SKM-1 (cell line): Measurements from ENCODE around the gene LRCH4.
A peak's percentile ranks its signal among the peaks of the same experiment; 100 is the strongest.

Experiments
- DNase-seq: peaks from one replicate; lab custom pipeline; 2025; ENCODE audit not compliant: unreplicated experiment; lab: John Stamatoyannopoulos, UW

LRCH4 gene

DNA sequence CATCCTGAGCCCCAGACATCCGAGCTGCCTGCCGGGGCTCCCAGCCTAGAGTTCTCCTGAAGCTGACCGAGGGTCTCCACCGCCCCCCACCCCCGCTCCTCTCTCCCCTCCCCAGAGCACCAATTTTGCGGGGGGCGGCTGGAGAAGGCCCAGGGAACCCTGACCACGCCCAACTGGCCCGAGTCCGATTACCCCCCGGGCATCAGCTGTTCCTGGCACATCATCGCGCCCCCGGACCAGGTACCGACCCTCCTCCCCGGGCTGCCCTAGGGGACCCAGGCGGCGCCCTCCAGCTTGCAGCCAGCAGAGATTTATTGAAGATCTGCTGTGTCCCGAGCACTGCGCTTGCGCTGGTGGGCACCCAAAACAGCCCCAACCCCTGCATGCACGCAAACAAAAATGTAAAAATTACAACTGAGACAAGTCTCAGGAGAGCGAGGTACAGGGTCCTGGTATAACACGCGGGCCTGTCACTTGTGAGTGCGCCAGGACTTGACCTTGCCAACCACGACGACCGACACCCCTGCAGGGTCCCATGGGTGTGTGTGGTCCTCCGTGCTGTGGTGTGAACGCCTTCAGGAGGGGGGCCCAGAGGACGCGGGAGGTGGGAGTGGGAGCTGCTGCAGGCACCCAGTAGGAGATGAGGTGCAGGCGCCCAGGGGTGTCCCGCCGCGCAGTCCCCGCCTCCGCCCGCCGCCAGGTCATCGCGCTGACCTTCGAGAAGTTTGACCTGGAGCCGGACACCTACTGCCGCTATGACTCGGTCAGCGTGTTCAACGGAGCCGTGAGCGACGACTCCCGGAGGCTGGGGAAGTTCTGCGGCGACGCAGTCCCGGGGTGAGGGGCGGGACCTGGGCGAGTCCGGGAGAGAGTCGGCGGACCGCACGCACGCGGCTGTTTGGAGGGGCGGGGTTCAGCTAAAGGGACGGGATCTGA, 19.3 kb upstream of the LRCH4 start:
- no peak for DNase-seq

DNA sequence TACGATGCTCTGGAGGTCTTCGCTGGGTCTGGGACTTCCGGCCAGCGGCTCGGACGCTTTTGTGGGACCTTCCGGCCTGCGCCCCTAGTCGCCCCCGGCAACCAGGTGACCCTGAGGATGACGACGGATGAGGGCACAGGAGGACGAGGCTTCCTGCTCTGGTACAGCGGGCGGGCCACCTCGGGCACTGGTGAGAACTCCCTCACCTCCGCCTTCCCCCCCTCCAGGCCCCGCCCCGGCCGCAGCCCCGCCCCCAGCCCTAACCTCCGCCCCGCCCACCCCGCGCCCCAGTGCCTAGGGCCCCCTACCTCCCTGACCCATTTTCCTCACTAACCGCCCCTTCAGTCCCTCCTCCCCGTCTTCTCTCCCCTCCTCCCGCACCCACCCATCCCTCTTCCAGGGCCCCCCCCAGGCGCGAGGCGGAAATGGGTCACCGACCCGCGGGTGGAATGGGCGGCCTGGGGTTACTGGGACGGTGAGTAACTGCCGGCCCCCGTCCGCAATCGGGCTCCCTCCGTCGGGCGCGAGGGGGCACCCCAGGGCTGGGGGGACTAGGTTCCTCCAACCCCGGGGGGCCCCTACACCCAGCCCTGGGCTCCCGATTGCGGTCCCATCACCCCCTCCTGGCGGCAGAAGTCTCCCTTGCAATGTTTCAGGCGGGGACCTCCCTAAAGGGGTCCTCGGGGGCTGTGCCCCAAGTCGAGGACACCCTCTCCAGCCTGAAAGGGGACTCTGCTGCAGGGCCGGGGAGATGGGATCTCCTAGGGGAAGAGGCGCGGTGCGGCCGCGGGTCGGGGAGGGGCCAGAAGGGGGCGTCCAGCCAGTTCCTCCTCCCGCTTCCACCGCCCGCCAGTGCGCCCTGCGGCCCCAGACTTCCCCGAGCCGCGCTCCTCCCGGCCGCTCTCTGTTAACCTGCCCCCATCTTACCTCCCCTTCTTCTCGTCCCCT, 18.4 kb upstream of the LRCH4 start:
- DNase-seq, result peak; percentile 73

DNA sequence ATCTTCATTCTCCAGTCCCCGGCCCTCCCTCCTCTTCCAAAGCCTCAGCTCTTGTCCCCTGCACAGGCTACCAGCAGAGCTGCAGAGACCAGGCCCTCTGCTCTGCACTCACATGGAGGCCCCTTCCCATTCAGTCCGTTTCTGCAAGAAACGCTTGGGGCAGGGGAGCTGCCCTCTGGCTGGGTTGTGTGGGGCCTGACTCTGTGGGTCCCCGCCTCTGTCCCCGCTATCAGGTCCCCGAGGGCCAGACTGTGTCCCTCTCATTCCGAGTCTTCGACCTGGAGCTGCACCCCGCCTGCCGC, 17.7 kb upstream of the LRCH4 start:
- no peak for DNase-seq

DNA sequence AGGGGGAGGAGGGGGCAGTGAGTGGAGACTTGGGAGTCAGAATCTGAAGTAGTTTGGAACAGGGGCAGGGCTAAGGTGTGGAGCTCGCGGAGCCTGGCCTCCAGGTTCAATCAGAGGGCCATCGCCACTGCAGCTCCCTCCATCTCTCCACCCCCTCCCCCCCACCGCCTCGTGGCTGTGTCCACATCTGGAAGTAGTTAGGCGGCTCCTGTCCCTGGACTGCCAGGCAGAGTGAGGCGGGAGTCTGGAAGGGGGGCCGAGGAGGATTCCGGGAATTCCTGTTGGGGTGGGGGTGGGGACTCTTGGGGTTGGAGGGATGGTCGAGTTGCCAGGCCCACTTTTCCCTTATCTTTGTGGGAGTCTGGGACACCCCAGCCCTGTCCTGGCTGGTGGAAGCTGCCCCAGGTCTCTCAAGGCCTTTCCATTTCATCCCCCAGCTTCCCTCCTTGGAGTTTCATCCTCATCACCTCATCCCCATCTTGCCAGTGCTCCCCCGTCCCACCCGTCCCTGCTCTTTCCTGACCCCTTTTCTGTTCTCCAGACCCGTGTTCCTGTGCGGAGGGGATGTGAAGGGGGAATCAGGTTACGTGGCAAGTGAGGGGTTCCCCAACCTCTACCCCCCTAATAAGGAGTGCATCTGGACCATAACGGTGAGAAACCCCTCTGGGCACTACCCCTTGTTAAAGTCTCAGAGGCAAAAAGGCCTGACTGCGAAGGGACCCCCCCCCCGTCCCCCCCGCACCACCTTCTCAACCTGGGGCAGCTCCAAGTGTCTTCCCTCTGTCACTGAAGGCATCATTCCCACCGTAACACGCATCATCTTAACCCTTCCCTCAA, 17.2 kb upstream of the LRCH4 start:
- no peak for DNase-seq

DNA sequence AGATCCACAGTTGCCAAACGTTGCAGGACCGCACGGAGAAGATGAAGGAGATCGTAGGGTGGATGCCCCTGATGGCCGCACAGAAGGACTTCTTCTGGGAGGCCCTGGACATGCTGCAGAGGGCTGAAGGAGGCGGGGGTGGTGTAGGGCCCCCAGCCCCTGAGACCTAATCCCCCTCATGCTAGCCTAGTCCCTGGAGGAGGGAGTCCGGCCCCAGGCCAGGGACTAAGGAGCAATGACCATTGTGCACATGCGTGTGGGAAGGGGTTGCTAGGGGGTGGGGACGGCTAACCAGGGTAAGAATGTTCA, 14.8 kb upstream of the LRCH4 start:
- DNase-seq, result no peak

DNA sequence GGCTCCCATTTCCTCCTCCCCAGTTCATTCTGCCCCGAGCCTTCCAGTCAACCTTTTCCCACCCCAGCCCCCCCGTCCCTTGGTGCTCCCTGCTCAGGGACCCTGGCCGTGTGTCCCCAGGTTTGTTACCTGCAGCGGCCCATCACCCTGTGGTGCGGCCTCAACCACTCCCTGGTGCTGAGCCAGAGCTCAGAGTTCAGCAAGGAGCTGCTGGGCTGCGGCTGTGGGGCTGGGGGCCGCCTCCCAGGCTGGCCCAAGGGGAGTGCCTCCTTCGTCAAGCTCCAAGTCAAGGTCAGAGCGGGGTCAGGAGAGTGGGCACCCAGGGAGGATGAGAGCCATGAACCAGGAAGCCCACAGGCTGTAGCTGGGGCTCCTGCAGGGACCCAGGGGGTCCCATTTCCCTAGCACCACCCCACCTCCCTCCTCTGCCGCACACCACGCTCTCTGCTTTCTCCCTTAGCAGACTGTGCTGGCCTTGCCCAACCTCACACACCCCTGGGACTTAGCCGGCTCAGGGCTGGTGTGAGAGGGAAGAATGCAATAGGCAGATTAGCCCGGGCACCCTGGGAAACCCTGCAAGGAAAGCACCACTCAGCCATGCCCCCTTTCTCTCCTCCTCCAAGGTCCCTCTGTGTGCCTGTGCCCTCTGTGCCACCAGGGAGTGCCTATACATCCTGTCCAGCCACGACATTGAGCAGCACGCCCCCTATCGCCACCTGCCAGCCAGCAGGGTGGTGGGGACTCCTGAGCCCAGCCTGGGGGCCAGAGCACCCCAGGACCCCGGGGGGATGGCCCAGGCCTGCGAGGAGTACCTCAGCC, 14.2 kb upstream of the LRCH4 start:
- no peak for DNase-seq

DNA sequence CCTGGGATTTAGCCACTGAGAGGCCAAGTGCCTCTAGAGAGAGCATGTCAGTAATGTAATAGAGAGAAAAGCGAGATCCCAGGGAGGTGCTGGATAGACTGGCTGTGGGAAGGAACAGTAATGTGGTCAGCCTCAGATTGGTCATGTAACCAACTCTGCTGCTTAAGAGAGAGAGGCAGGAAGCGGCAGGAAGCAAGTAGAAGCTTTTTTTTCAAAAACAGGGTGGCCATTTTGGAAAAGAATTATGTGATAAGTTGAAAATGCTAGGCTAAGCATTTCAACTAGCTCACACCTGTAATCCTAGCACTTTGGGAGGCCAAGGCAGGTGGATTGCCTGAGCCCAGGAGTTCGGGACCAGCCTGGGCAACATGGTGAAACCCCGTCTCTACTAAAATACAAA, 12.5 kb upstream of the LRCH4 start:
- DNase-seq, result no peak

DNA sequence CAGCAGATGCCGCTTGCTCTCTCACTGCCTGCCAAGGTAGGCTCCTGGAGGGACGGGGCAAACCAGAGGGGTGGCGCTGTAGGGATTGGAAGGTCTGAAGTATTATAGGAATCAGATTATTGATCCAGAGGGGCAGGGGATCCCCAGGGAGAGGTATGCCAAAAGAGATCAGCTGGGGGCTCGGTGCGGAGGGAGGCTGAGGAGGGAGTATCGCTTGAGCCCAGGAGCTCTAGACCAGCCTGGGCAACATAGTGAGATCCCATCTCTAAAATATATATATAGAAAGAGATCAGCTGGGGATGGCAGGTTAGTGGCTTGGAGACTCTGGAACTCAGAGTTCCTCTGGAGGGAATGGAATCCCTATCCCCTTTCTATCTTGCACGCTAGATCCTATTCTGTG, 9.3 kb upstream of the LRCH4 start:
- DNase-seq, result no peak

DNA sequence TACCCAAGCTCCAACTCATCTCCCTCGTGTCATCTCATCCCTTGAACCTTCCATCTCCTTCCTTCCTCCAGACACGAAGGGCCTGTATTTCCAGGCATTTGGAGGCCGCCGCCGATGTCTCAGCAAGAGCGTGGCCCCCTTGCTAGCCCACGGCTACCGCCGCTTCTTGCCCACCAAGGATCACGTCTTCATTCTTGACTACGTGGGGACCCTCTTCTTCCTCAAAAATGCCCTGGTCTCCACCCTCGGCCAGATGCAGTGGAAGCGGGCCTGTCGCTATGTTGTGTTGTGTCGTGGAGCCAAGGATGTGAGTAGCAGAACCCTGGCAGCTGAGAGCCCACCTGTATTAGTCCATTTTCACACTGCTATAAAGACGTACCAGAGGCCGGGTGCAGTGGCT, 5.7 kb upstream of the LRCH4 start:
- DNase-seq, result no peak

DNA sequence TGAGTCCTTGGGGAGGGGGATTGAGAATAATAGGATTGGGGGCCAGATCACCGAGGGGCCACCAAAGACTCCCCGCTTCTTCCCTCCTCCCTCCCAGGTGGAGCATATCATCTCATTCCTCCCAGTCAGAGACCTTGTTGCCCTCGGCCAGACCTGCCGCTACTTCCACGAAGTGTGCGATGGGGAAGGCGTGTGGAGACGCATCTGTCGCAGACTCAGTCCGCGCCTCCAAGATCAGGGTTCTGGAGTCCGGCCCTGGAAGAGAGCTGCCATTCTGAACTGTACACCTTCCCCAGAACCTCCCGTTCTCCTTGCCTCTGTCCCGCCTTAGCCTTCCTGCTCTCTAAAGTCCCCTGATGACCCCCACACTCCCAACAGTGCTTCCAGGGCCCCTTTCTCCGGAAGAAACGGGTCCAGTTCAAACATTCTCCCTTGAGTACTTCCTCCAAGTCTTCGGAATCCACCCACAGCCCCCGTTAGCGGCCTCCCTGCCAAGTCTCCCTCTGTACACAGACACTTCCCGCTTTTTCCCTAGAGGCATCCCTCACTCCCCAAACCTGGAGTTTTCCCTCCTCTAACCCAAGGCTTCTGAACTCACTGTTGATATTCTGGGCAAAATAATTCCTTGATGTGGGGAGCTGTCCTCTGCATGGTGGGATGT, 4.3 kb upstream of the LRCH4 start:
- no peak for DNase-seq

DNA sequence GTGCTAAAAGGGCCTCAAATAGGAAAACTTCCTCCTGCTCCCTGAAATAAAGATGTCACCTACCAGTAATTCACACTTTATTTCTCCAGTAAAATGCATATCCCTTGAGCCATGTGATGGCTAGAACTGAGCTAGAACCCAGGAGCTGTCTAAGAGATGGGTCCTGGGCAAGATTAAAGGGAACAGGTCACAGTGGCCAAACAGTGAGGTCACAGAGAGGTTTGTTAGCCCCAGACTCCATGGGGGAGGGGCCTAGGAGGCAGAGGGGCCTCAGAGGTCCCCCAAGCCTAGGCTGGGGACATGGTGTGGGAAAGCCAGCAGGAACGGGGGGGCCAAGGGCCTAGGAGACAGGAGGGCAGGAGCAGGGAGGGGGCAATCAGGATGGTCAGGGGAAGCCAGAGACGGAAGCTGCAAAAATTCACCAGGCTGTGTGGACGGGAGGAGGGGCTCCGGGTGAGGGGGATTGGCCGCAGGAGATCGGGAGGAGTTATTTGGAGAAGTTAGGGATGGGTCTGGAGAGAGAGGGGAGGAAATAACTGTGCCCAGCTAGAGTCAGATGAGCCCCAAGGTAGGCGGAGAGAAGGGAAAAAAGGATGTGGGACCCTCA, 3.5 kb upstream of the LRCH4 start:
- no peak for DNase-seq

DNA sequence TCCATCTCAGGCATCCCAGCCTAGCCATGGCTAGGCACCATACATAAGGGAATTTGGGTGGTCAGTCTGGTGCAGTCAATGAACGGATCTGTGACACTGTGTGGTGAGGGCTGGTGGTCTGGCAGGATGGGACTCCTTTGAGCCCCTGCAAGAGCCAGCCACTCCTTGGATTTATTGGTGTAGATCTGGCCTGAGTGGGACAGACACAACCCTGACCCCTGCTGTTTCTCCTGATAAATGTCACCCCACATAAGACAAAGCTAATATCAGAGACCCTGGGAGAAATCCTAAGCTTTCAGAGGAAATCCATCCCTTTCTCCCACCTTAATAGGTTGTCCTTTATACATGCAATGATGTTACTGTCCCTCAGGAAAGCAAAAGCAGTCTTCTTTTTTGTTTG, 2.5 kb upstream of the LRCH4 start:
- DNase-seq, result no peak

DNA sequence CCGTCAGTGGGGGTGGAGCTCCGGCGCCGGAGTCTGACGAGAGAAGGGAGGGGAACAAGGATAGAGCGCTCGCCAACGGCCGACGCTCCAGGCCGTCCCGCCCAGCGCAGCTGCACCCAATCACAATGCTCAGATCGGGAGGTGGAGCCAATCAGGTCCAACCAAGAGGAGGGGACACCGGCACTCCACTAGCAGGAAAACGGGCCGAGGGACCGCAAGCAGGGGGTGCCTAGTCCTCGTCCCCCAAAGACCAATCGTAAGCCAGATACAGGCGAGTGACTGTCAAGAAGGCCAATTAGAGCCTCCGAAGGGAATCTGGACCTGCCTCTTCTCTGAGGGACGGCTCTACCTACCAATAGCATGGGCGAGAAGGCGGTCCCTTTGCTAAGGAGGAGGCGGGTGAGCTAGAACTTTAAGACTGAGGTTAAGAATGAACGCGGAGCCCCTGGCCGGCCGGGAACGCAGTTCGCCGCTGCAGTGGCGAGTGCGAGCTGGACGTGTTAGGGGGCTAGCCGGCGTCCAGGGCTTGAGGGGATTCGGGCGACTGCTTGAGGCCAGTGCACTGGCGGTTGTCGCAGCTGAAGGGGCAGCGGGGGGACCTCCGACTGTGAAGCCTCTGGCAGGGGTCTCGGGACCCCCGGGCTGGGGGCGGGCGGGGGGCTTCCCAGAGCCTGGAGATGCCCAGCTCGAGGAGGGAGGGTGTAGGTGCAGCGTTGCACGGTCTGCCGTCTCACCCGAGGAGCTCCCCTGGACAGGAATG, 517 bp upstream of the LRCH4 start, which contains the start of gene FBXO24:
TSS of gene FBXO24 (plus strand) at position 63 of the 760 bp plus-strand sequence. CDS start at position 361, 298 bp downstream.
- peak; percentile 97 for DNase-seq

DNA sequence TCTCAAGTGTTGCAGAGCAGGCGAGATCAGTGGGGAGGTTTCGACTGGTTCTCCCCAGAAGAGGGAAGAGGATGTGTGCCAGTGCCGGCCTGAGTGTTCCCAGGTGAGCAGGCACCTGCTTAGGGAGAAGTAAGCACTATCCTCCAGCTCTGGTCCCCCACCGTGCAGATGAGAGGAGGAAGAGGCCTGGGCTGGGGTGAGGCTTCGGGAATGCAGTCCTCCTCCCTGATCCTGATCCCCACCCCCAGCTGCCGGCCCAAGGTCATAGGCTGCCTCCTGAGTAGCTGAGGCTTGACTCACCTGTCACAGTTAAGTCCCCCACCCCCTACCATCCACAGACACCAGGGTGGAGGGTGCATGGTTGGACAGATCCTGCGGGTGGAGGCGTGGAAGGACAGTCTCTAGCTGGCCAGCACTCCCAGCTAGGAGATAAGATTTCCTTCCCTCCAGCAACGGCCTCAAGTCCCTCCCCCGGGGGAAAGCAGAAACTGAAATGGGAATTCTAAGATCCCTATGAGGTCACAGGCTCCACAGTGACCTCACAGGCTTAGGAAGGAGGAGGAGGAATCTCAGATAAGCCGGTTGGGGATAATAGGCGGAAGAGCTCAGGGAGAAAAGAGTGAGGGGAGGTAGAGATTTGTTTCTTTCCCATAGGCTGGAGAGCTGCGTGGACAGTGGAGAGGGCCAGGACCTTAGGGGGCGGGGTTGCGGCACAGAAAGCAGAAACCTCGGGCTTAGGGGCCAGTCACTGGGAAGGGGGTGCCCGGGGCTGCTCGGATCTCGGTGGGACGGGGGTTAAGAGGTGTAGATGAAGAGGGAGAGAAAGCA, 1.0 kb downstream of the LRCH4 start:
- no peak for DNase-seq

DNA sequence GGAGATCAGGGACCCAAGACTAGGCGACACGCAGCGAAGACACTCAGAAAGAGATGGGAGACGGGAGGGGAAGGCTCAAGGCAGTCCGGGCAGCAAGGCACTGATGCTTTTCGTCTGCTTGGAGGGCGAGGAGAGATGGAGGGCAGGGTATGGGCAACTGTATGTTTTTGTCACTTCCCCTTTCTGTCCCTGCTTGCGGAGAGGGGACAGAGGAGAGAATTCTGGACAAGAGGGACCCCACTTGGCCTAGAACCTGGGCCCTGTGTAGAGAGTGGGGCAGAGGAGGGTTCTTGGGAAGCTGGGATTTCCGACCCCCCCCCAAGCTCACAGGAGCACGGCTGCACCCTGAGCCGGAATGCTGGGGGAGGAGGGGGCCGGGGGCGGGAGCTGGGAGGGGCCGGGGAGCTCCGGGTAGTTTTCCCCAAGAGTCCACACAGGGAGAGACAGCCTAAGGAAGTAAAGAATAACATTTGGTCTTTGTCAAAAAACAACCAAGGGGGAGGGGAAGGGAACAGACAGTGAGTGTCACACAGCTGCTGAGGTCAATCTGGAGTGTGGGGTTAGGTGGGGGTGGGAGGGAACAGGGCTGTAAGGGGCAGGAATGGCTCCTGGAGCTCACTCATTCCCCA, 1.8 kb downstream of the LRCH4 start:
- peak; percentile 94 for DNase-seq

DNA sequence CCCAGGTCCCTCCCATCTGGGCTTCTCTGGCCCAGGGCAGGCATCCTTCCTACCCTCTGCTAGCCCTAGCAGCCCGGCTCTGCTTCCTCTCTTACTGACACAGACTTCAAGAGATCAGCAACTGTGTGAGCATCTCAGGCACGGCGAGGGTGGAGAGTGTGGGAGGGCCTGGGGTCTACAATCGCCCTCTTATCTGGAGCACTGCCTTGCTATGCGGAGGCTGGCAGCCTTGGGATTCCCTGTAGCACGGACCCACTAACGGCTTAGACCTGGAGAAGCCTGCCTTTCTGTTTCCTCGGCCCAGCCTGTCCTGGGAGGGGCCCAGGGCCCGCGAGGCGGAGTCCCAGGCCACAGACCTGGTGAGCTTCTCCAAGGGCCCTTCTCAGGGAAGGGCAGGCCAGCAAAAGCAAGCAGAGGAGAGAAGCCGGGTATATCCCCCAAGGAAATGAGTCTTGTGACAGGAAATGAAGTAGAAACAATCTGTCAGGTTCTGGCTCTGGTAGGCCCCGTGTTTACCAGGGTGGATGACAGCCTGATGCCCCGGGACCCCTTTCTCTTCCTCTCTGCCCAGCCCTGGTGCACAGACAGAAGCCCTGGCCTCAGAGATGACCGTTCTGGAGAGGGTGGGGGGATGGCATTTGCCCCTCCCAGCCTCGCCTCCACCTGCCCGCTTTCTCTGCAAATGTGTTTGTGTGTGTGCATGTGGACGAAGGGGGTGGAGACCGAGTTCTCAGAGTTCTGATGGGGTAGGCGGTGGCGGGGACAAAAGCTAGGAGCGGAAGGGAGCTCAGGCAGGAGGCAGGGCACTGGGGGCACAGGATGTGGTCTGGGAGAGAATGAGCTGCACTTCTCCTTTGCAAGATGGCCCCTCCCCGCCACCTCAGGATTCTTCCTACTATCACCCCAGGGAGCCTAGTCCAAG, 2.5 kb downstream of the LRCH4 start:
- peak; percentile 94 for DNase-seq
